Measurements from ENCODE around the gene NCOA1.
"Not testable (repeated sequence)": the region's sequence is repeated elsewhere in the genome, so short reads cannot be mapped to it uniquely, and the experiment has no call there.

Gene NCOA1

DNA sequence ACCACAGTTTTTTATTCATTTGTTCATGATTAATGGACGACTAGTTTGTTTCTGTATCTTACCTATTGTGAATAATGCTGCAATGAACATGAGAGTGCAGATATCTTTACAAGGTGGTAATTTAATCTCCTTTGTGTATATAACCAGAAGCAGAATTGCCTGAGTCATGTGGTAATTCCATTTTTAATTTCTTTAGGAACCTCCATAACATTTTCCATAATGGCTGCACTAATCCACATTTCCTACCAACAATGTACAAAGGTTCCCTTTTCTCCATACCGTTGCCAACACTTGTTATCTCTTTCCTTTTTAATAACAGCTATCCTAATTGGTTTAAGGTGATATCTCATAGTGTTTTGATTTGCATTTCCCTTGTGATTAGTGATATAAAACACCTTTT is 36.5 kb downstream of the NCOA1 start:
- Histone ChIP-seq H3K4me3 (ENCODE audit: severe bottlenecking) (no peak overlapping the region), H3K27ac (ENCODE audit: poor library complexity, severe bottlenecking) (no peak overlapping the region), H3K36me3 (ENCODE audit: low read depth) (no peaks in the 10 kb centered on the region), H3K4me1 (ENCODE audit: insufficient read depth, poor library complexity, severe bottlenecking) (no peaks in the 10 kb centered on the region), H3K9me3 (ENCODE audit: severe bottlenecking) (peaks cover 5% of the 10 kb centered on the region), H3K27me3 (ENCODE audit: insufficient read depth, poor library complexity, severe bottlenecking) (no peaks in the 10 kb centered on the region)
- TF ChIP-seq, protein P1, sequence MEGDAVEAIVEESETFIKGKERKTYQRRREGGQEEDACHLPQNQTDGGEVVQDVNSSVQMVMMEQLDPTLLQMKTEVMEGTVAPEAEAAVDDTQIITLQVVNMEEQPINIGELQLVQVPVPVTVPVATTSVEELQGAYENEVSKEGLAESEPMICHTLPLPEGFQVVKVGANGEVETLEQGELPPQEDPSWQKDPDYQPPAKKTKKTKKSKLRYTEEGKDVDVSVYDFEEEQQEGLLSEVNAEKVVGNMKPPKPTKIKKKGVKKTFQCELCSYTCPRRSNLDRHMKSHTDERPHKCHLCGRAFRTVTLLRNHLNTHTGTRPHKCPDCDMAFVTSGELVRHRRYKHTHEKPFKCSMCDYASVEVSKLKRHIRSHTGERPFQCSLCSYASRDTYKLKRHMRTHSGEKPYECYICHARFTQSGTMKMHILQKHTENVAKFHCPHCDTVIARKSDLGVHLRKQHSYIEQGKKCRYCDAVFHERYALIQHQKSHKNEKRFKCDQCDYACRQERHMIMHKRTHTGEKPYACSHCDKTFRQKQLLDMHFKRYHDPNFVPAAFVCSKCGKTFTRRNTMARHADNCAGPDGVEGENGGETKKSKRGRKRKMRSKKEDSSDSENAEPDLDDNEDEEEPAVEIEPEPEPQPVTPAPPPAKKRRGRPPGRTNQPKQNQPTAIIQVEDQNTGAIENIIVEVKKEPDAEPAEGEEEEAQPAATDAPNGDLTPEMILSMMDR (IDR thresholded peaks at IDR 0.05; ENCODE audit: poor library complexity, severe bottlenecking): no peak
- ATAC-seq (ENCODE audit: low read depth) (no peak), DNase-seq (ENCODE audit: low spot score) (no peak)

DNA sequence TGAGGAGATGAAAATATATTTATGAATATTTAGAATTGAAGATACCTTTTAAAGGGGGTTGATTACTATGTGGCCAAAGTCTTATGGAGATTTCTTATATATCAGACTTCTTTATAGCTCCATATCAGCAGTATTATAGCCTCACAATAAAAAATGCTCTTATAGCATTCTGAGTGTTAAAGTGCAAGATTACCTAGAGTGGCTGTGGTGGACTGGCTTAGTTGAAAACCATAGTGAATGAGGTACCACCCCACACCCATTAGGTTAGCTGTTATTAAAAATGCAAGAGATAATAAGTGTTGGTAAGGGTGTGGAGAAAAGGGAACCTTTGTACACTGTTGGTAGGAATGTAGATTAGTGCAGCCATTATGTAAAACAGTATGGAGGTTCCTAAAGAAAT is 39.7 kb downstream of the NCOA1 start:
- no peak overlapping the region for H3K27ac ChIP-seq (ENCODE audit: poor library complexity, severe bottlenecking)

DNA sequence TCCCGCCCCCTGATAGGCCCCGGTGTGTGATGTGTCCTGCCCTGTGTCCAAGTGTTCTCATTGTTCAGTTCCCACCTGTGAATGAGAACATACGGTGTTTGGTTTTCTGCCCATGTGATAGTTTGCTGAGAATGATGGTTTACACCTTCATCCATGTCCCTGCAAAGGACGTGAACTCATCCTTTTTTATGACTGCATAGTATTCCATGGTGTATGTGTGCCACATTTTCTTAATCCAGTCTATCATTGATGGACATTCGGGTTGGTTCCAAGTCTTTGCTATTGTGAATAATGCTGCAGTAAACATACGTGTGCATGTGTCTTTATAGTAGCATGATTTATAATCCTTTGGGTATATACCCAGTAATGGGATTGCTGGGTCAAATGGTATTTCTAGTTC is 40.6 kb downstream of the NCOA1 start:
- not testable (repeated sequence) for ATAC-seq (ENCODE audit: low read depth); H3K27ac ChIP-seq (ENCODE audit: poor library complexity, severe bottlenecking); H3K4me3 ChIP-seq (ENCODE audit: severe bottlenecking); DNase-seq (ENCODE audit: low spot score); H3K27me3 ChIP-seq (ENCODE audit: insufficient read depth, poor library complexity, severe bottlenecking); H3K9me3 ChIP-seq (ENCODE audit: severe bottlenecking); H3K4me1 ChIP-seq (ENCODE audit: insufficient read depth, poor library complexity, severe bottlenecking); H3K36me3 ChIP-seq (ENCODE audit: low read depth)

More for the DNA sequence above, 39.7 kb downstream of the NCOA1 start:
- DNase-seq (ENCODE audit: low spot score) (no peak), ATAC-seq (ENCODE audit: low read depth) (no peak)
- Histone ChIP-seq H3K4me1 (ENCODE audit: insufficient read depth, poor library complexity, severe bottlenecking) (no peaks in the 10 kb centered on the region), H3K9me3 (ENCODE audit: severe bottlenecking) (peaks cover 5% of the 10 kb centered on the region), H3K27me3 (ENCODE audit: insufficient read depth, poor library complexity, severe bottlenecking) (no peaks in the 10 kb centered on the region), H3K4me3 (ENCODE audit: severe bottlenecking) (no peak overlapping the region), H3K36me3 (ENCODE audit: low read depth) (no peaks in the 10 kb centered on the region)
- TF ChIP-seq, protein P1 (IDR thresholded peaks at IDR 0.05; ENCODE audit: poor library complexity, severe bottlenecking): no peak

DNA sequence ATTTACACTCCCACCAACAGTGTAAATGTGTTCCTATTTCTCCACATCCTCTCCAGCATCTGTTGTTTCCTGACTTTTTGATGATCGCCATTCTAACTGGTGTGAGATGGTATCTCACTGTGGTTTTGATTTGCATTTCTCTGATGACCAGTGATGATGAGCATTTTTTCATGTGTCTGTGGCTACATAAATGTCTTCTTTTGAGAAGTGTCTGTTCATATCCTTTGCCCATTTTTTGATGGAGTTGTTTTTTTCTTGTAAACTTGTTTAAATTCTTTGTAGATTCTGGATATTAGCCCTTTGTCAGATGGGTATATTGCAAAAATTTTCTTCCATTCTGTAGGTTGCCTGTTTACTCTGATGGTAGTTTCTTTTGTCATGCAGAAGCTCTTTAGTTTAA is 41.0 kb downstream of the NCOA1 start:
- not testable (repeated sequence) for H3K9me3 ChIP-seq (ENCODE audit: severe bottlenecking); H3K27me3 ChIP-seq (ENCODE audit: insufficient read depth, poor library complexity, severe bottlenecking); DNase-seq (ENCODE audit: low spot score); ATAC-seq (ENCODE audit: low read depth); H3K4me3 ChIP-seq (ENCODE audit: severe bottlenecking); H3K27ac ChIP-seq (ENCODE audit: poor library complexity, severe bottlenecking); H3K36me3 ChIP-seq (ENCODE audit: low read depth); H3K4me1 ChIP-seq (ENCODE audit: insufficient read depth, poor library complexity, severe bottlenecking)

DNA sequence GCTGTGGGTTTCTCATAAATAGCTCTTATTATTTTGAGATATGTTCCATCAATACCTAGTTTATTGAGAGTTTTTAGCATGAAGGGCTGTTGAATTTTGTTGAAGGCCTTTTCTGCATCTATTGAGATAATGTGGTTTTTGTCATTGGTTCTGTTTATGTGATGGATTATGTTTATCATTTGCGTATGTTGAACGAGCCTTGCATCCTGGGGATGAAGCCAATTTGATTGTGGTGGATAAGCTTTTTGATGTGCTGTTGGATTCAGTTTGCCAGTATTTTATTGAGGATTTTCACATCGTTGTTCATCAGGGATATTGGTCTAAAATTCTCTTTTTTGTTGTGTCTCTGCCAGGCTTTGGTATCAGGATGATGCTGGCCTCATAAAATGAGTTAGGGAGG is 42.5 kb downstream of the NCOA1 start:
- not testable (repeated sequence) for H3K27me3 ChIP-seq (ENCODE audit: insufficient read depth, poor library complexity, severe bottlenecking); H3K4me1 ChIP-seq (ENCODE audit: insufficient read depth, poor library complexity, severe bottlenecking); H3K4me3 ChIP-seq (ENCODE audit: severe bottlenecking); DNase-seq (ENCODE audit: low spot score); H3K9me3 ChIP-seq (ENCODE audit: severe bottlenecking); H3K36me3 ChIP-seq (ENCODE audit: low read depth); ATAC-seq (ENCODE audit: low read depth); H3K27ac ChIP-seq (ENCODE audit: poor library complexity, severe bottlenecking)

DNA sequence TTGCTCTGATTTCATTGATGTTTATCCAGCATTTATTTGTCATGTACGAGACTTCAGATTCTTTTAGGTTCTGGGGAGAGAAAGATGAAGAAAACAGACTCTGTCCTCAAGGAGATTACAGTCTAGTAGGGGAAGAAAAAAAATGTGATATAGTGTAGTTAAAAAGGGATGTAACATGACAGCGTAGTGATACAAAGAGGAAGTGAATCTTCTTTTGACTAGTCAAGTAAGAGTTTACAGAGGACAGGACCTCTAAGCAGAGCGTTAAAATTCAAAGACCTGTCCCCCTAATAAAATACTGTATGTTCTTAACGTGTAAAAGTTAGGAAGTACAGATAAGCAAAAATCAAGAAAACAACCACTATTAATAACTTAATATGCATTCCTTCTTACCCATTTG is 47.7 kb downstream of the NCOA1 start:
- no peak overlapping the region for H3K27ac ChIP-seq (ENCODE audit: poor library complexity, severe bottlenecking)

More for the DNA sequence above, 47.7 kb downstream of the NCOA1 start:
- Histone ChIP-seq H3K4me3 (ENCODE audit: severe bottlenecking) (no peak overlapping the region), H3K9me3 (ENCODE audit: severe bottlenecking) (no peaks in the 10 kb centered on the region), H3K36me3 (ENCODE audit: low read depth) (no peaks in the 10 kb centered on the region), H3K27me3 (ENCODE audit: insufficient read depth, poor library complexity, severe bottlenecking) (no peaks in the 10 kb centered on the region), H3K4me1 (ENCODE audit: insufficient read depth, poor library complexity, severe bottlenecking) (no peaks in the 10 kb centered on the region)
- ATAC-seq (ENCODE audit: low read depth) (no peak), DNase-seq (ENCODE audit: low spot score) (no peak)
- TF ChIP-seq, protein P1 (IDR thresholded peaks at IDR 0.05; ENCODE audit: poor library complexity, severe bottlenecking): no peak

Data from RWPE2 (cell line).